Osteocyte (in vitro differentiated cells): ENCODE data around the gene PPP1R2C. TPM values are rescaled to one million over a fixed set of nuclear protein-coding genes. Genes with fewer than 3 reads are reported as not detected.

Source experiments
- DNase-seq: peaks from one replicate; pipeline ENCODE4 v3.0.0; 2021; ENCODE audit warnings: mixed read lengths; ENCODE audit not compliant: unreplicated experiment; ENCODE audit errors: extremely low spot score
- H3K27ac Mint-ChIP-seq: one replicate; pipeline ENCODE4 v1.8.0; 2021; ENCODE audit warnings: mild to moderate bottlenecking, mixed read lengths; ENCODE audit not compliant: unreplicated experiment
- H3K27me3 Mint-ChIP-seq: one replicate; pipeline ENCODE4 v1.8.0; 2021; ENCODE audit warnings: mixed read lengths; ENCODE audit not compliant: unreplicated experiment
- H3K36me3 Mint-ChIP-seq: one replicate; pipeline ENCODE4 v1.8.0; 2021; ENCODE audit warnings: mixed read lengths; ENCODE audit not compliant: unreplicated experiment
- H3K4me1 Mint-ChIP-seq: one replicate; pipeline ENCODE4 v1.8.0; 2021; ENCODE audit warnings: mixed read lengths; ENCODE audit not compliant: unreplicated experiment
- H3K4me3 Mint-ChIP-seq: one replicate; pipeline ENCODE4 v1.8.0; 2021; ENCODE audit warnings: mild to moderate bottlenecking, moderate library complexity, mixed read lengths; ENCODE audit not compliant: unreplicated experiment
- H3K9me3 Mint-ChIP-seq: one replicate; pipeline ENCODE4 v1.8.0; 2021; ENCODE audit warnings: mixed read lengths; ENCODE audit not compliant: unreplicated experiment
- CTCF ChIP-seq: fragments of 200-600 bp; sonication (generic); IDR thresholded peaks from 2 replicates; pipeline ENCODE4 v1.5.0; 2021; ENCODE audit warnings: antibody characterized with exemption, mild to moderate bottlenecking, moderate library complexity
- total RNA-seq: library from RNA; stranded (reverse); gene quantifications from 2 replicates; pipeline ENCODE4 v1.2.1, GENCODE V29; 2021

PPP1R2C gene
- total RNA-seq, 1 donor from 2014 or later, result not detected

GRCh38 chrX:42797651-42798269 lies 19.8 kb upstream of the PPP1R2C start:
- Mint-ChIP-seq H3K36me3 (no peaks in the 10 kb centered on the region), H3K4me1 (no peaks in the 10 kb centered on the region), H3K4me3 (no peak overlapping the region), H3K27ac (no peak overlapping the region), H3K9me3 (peaks cover 19% of the 10 kb centered on the region), H3K27me3 (no peaks in the 10 kb centered on the region)
- no peak for TF ChIP-seq CTCF
- DNase-seq, result no peak

DNA sequence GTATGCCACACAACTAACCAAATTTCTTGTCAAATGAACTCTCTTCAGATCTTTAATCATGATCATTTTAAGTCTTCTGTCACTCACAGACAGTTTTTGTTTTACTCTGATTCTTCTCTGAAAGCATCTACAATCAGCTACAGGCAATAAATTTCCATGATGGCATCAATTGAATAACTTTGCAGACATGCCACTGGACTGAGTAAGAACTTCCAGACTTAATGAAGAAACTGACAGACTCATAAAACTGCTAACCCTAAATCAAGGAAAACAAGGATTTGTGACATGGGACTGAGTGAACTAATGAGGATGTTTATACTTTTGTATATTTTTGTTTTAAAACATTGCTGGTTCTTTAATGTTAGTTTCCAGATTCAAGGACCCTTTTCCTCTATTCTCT lies 5.5 kb upstream of the PPP1R2C start:
- DNase-seq, result no peak

DNA sequence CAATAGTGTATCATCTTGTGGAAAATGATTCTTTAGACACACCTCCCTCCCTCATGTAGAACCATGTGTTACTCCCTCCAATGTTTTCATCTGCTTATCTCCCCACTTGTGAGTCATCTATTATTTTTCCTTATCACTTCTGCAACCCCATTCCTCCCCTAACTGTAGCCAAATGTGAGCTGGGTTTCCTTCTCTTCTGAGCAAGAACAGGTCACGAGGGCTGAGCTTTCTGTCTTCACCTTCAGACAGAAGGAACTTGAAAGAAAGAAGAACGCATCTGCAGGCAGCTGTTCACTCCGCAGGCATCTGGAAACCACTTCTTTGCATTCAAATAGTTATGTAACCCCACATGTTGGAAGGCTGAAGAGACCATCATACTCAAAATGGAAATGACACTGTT lies 1.8 kb downstream of the PPP1R2C start:
- H3K36me3 Mint-ChIP-seq, result no peaks in the 10 kb centered on the region
- no peak for DNase-seq

More for the DNA sequence above, 5.5 kb upstream of the PPP1R2C start:
- no peak for TF ChIP-seq CTCF
- Mint-ChIP-seq H3K36me3 (no peaks in the 10 kb centered on the region), H3K4me1 (no peaks in the 10 kb centered on the region), H3K9me3 (peaks cover 19% of the 10 kb centered on the region), H3K27me3 (no peaks in the 10 kb centered on the region), H3K4me3 (no peak overlapping the region), H3K27ac (no peak overlapping the region)

GRCh38 chrX:42772874-42773273 lies 5.1 kb downstream of the PPP1R2C start:
- Mint-ChIP-seq H3K4me1 (no peaks in the 10 kb centered on the region), H3K27me3 (no peaks in the 10 kb centered on the region), H3K27ac (no peak overlapping the region), H3K9me3 (peaks cover 16% of the 10 kb centered on the region), H3K4me3 (no peak overlapping the region), H3K36me3 (no peaks in the 10 kb centered on the region)
- TF ChIP-seq CTCF, result no peak
- no peak for DNase-seq

More for the DNA sequence above, 1.8 kb downstream of the PPP1R2C start:
- Mint-ChIP-seq H3K4me1 (no peaks in the 10 kb centered on the region), H3K27ac (no peak overlapping the region), H3K9me3 (peaks cover 22% of the 10 kb centered on the region), H3K4me3 (no peak overlapping the region), H3K27me3 (no peaks in the 10 kb centered on the region)
- no peak for TF ChIP-seq CTCF

DNA sequence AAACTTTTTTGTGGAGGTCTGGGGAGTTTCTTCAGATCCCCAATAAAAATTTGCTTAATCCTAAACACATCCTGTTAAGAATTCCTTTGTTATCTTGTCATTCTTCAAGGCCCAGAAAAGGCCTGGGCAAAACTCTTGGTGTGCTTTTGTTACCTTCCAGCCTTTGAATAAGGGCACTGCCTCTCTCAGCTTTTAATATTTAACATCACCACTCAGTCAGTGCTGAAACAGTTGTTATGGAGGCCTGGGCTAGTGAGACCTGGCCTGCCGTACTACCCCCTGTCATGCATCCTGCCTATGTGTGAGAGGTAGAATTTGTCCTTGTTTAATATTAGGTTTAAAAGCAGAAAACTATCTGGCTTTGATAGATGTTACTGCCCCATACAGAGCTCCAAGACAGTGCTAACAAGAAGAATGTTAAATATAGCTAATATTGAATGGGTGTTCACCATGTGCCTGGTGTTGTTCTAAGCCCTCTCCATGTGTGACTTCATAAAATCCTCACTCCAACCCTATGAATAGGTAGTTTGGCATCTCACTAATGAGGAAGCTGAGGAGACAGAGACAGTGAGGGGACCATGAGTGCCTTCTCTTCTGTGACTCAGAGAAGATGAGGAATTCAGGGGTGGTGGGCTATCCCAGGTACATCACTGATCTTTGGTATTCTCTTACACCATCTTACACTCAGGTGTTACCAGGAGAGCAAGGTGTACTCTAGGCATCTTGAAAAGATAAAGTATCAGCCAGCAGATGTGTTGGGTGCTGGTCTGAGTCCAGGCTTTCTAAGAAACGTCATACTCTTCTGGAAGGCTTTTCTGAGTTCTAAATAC lies 6.2 kb downstream of the PPP1R2C start:
- Mint-ChIP-seq H3K36me3 (no peaks in the 10 kb centered on the region), H3K9me3 (peaks cover 16% of the 10 kb centered on the region), H3K4me1 (no peaks in the 10 kb centered on the region), H3K4me3 (no peak overlapping the region), H3K27me3 (no peaks in the 10 kb centered on the region), H3K27ac (no peak overlapping the region)
- TF ChIP-seq CTCF, result no peak
- no peak for DNase-seq
